GM08714 (cell line): ENCODE data around the gene INHBB.

Experiments used
- H3K4me3 ChIP-seq: fragments of 200-500 bp; sonication (Bioruptor generic); 2 replicates; pipeline ENCODE4 v1.5.1; 2014; ENCODE audit warnings: mild to moderate bottlenecking, low read length, inconsistent platforms
- ZNF274 ChIP-seq: IDR thresholded peaks from 2 replicates; pipeline ENCODE4 v1.6.1; 2012; ENCODE audit warnings: mild to moderate bottlenecking, low read depth, low read length

INHBB gene

DNA sequence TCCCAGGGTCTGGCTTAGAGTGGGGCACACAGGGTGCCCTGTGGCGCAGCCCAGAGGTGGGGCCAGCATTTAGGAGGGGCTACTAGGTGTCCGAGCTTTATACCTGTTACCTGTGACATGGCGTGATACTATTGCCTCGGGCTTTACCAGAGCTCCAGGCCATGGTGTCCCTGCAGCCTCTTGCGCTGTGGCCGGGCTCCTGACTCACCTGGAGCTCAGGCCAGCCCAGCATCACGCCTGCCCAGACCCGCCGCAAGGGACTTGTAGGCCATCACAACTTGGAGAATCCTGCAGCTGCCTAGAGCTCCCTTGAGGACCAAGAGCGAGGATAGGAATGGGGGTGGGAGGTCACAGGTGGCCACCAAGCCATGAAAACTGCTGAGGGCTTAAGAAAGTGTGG is 8.0 kb downstream of the INHBB start:
- no peak overlapping the region for H3K4me3 ChIP-seq
- no peak for TF ChIP-seq ZNF274

DNA sequence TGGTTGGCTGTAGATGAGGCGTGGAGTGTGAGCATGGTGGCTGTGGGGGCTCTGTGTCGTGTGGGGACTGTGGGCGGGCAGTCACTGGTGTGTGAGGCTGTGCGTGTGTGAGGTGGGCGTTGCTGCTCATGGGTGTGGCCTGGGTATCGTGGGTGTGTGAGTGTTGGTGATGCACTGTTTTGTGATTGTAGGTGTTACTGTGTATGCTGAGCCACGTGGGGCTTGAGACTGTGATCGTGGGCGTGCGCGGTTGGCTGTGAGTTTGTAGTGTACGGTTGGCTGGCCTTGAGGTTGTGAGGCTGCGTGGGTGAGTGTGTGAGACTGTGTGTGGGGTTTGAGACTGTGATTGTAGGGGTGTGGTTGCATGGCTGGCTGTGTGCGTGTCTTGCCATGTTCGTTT is 8.5 kb downstream of the INHBB start:
- no peak for TF ChIP-seq ZNF274
- H3K4me3 ChIP-seq, result no peak overlapping the region

GRCh38 chr2:120354935-120355779 is 9.2 kb downstream of the INHBB start:
- H3K4me3 ChIP-seq, result no peak overlapping the region
- TF ChIP-seq ZNF274, result no peak

- no peak overlapping the region for H3K4me3 ChIP-seq
- TF ChIP-seq ZNF274, result no peak
These were observed 9.9 kb downstream of the INHBB start for GRCh38 chr2:120355780-120356266.

DNA sequence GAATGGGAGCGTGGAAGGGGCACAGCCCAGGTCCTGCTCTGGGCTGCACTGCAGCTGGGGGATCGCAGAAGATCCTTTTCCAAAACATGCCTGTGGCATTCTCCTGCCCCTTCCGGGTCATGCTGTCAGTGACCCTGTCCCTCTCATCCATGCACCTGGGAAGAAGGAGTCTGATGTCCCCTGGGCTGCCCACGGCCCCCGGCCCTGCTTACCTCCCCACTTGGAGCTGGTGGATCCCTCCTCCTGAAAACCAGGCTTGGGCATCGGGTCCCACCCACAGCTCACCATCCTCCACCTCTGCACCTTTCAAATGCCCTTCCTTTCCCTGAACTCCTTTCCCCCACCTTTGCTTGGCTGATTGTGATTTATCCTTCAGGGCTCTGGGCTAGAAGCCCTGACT is 11.8 kb downstream of the INHBB start:
- no peak overlapping the region for H3K4me3 ChIP-seq
- TF ChIP-seq ZNF274, result no peak

- no peak overlapping the region for H3K4me3 ChIP-seq
- no peak for TF ChIP-seq ZNF274
These were observed 13.0 kb downstream of the INHBB start for GRCh38 chr2:120358734-120359465.

GRCh38 chr2:120360307-120360855 is 14.4 kb downstream of the INHBB start:
- no peak overlapping the region for H3K4me3 ChIP-seq
- no peak for TF ChIP-seq ZNF274

GRCh38 chr2:120362926-120363325 is 17.0 kb downstream of the INHBB start:
- TF ChIP-seq ZNF274, result no peak
- no peak overlapping the region for H3K4me3 ChIP-seq

- no peak overlapping the region for H3K4me3 ChIP-seq
- no peak for TF ChIP-seq ZNF274
These were observed 19.4 kb downstream of the INHBB start for GRCh38 chr2:120365236-120365793.

- TF ChIP-seq ZNF274, result no peak
- no peak overlapping the region for H3K4me3 ChIP-seq
These were observed 20.8 kb downstream of the INHBB start for GRCh38 chr2:120366698-120367097.

- no peak overlapping the region for H3K4me3 ChIP-seq
These were observed 21.3 kb downstream of the INHBB start for GRCh38 chr2:120367221-120367620.

DNA sequence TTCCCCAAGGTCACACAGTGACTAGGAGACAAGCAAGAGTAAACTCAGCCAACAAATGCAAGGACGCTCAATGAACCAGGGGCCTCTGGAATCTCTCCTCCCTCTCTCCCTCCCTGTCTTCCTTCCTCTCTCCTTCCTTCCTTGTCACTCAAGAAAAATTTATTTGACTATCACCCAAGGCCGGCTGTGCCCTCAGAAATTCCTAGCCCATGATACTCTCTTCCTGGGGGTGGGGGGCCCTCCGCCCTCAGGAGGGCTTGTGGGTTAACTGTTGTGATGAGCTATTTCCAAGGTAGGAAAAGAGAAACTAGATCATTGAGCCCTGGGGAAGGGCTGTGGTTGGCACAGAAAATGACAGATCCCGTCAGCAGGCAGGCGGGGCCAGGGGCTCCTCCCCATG is 21.7 kb downstream of the INHBB start:
- TF ChIP-seq ZNF274, result no peak
- H3K4me3 ChIP-seq, result no peak overlapping the region

More at GRCh38 chr2:120367221-120367620, 21.3 kb downstream of the INHBB start:
- TF ChIP-seq ZNF274, result no peak

GRCh38 chr2:120368086-120368485 is 22.1 kb downstream of the INHBB start:
- TF ChIP-seq ZNF274, result no peak
- no peak overlapping the region for H3K4me3 ChIP-seq

- no peak overlapping the region for H3K4me3 ChIP-seq
- no peak for TF ChIP-seq ZNF274
These were observed 23.3 kb downstream of the INHBB start for GRCh38 chr2:120369250-120369649.
